HG03469 (cell line): ENCODE measurements around the gene ELAVL2.
"Not testable (repeated sequence)": the region's sequence is repeated elsewhere in the genome, so short reads cannot be mapped to it uniquely, and the experiment has no call there.

Source experiments
- ATAC-seq: cut with Tn5 transposase; IDR thresholded peaks from one replicate; pipeline ENCODE4 v1.9.1; 2021; ENCODE audit warnings: mild to moderate bottlenecking, moderate library complexity, moderate number of reproducible peaks; ENCODE audit not compliant: unreplicated experiment

Gene ELAVL2

GRCh38 chr9:23730364-23730763 lies 95.7 kb downstream of the ELAVL2 start:
- ATAC-seq = no peak

GRCh38 chr9:23728736-23729135 lies 97.3 kb downstream of the ELAVL2 start:
- ATAC-seq = no peak

- ATAC-seq = no peak
Measured at GRCh38 chr9:23725279-23725946, 100.6 kb downstream of the ELAVL2 start.

GRCh38 chr9:23723672-23724071 lies 102.4 kb downstream of the ELAVL2 start:
- no peak for ATAC-seq

- ATAC-seq = not testable (repeated sequence)
Measured at GRCh38 chr9:23723048-23723447, 103.0 kb downstream of the ELAVL2 start.

- no peak for ATAC-seq
Measured at GRCh38 chr9:23721466-23721865, 104.6 kb downstream of the ELAVL2 start.

GRCh38 chr9:23717505-23717904 lies 108.5 kb downstream of the ELAVL2 start:
- ATAC-seq = no peak

GRCh38 chr9:23707249-23707648 lies 118.8 kb downstream of the ELAVL2 start:
- ATAC-seq = no peak

- no peak for ATAC-seq
Measured at GRCh38 chr9:23702311-23702922, 123.6 kb downstream of the ELAVL2 start.

GRCh38 chr9:23701291-23701690 lies 124.7 kb downstream of the ELAVL2 start:
- ATAC-seq = no peak

GRCh38 chr9:23700359-23700758 lies 125.7 kb downstream of the ELAVL2 start:
- ATAC-seq = no peak

GRCh38 chr9:23698161-23698560 lies 127.9 kb downstream of the ELAVL2 start:
- no peak for ATAC-seq

- ATAC-seq = no peak
Measured at GRCh38 chr9:23695572-23695971, 130.5 kb downstream of the ELAVL2 start.

- ATAC-seq = no peak
Measured at GRCh38 chr9:23693374-23693773, 132.7 kb downstream of the ELAVL2 start.

GRCh38 chr9:23686896-23687295 lies 139.1 kb downstream of the ELAVL2 start:
- ATAC-seq = no peak

- no peak for ATAC-seq
Measured at GRCh38 chr9:23686257-23686656, 139.8 kb downstream of the ELAVL2 start.

GRCh38 chr9:23683611-23684061 lies 142.4 kb downstream of the ELAVL2 start:
- ATAC-seq = no peak

GRCh38 chr9:23682891-23683431 lies 143.1 kb downstream of the ELAVL2 start:
- no peak for ATAC-seq

GRCh38 chr9:23682352-23682751 lies 143.7 kb downstream of the ELAVL2 start:
- no peak for ATAC-seq

GRCh38 chr9:23677446-23677845 lies 148.6 kb downstream of the ELAVL2 start:
- ATAC-seq = no peak

- no peak for ATAC-seq
Measured at GRCh38 chr9:23674016-23674585, 151.9 kb downstream of the ELAVL2 start.

GRCh38 chr9:23672151-23672550 lies 153.9 kb downstream of the ELAVL2 start:
- ATAC-seq = no peak
